Measurements from ENCODE around the gene SREK1. TPM values are rescaled to one million over a fixed set of nuclear protein-coding genes. Genes with fewer than 3 reads are reported as not detected.
A peak's percentile ranks its signal among the peaks of the same experiment; 100 is the strongest.
"Not testable (repeated sequence)": the region's sequence is repeated elsewhere in the genome, so short reads cannot be mapped to it uniquely, and the experiment has no call there.

SREK1 gene
- polyA plus RNA-seq, 2 of the 4 experiments (the other 2 are of a cell fraction), result 47.6 to 87.1 TPM

- H3K4me3 ChIP-seq, result no peak overlapping the region
- DNase-seq (ENCODE audit: low read depth in 1 of 2, low spot score in 1 of 2) (no peak), FAIRE-seq (no peak), ATAC-seq (peak in 1 of 2 experiments; percentile 30; a peak in 2 of 6 replicates)
- H3K9me3 ChIP-seq, result no peaks in the 10 kb centered on the region
- 87% methylated on average over 6 of the region's 6 CpGs for WGBS (ENCODE audit: missing lambda C conversion rate)
- TF ChIP-seq CBX8 (IDR thresholded peaks at IDR 0.05) (no peak), FOSL2 (IDR thresholded peaks at IDR 0.05) (no peak), FOSL2 (CRISPR knock-in tag; IDR thresholded peaks at IDR 0.05) (no peak), CEBPB (IDR thresholded peaks at IDR 0.05) (no peak), CHD2 (IDR thresholded peaks at IDR 0.05; ENCODE audit: low read length, partially characterized antibody) (no peak), RARB (CRISPR knock-in tag; IDR thresholded peaks at IDR 0.05) (no peak), HEYL (CRISPR knock-in tag; IDR thresholded peaks at IDR 0.05) (no peak), TP53 (CRISPR knock-in tag; IDR thresholded peaks at IDR 0.05) (no peak), CBX2 (IDR thresholded peaks at IDR 0.05; ENCODE audit: borderline replicate concordance, low read depth) (no peak), CHD4 (IDR thresholded peaks at IDR 0.05; ENCODE audit: borderline replicate concordance) (no peak), HOXA7 (CRISPR knock-in tag; IDR thresholded peaks at IDR 0.05) (no peak), NFE2L2 (conservative IDR thresholded peaks at IDR 0.05; ENCODE audit: low read length) (no peak), HES2 (IDR thresholded peaks at IDR 0.05) (no peak)
- TF ChIP-seq, protein P1, sequence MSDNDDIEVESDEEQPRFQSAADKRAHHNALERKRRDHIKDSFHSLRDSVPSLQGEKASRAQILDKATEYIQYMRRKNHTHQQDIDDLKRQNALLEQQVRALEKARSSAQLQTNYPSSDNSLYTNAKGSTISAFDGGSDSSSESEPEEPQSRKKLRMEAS (IDR thresholded peaks at IDR 0.05), result no peak
- TF ChIP-seq, protein P2, sequence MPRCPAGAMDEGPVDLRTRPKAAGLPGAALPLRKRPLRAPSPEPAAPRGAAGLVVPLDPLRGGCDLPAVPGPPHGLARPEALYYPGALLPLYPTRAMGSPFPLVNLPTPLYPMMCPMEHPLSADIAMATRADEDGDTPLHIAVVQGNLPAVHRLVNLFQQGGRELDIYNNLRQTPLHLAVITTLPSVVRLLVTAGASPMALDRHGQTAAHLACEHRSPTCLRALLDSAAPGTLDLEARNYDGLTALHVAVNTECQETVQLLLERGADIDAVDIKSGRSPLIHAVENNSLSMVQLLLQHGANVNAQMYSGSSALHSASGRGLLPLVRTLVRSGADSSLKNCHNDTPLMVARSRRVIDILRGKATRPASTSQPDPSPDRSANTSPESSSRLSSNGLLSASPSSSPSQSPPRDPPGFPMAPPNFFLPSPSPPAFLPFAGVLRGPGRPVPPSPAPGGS (IDR thresholded peaks at IDR 0.05), result no peak
- peaks cover 13% of the 10 kb centered on the region for H3K4me1 ChIP-seq
- H3K27ac ChIP-seq, result no peak overlapping the region
- no peak overlapping the region for H3K4me2 ChIP-seq
- ChIA-PET CTCF (interaction anchor here (1.1 kb wide), 1 partner anchor 96 kb away, joined by 3 read pairs; no protein-coding TSS in a partner anchor), POLR2A (no interaction called here)
Observed at GRCh38 chr5:66209794-66210193, 65.7 kb downstream of the SREK1 start.

DNA sequence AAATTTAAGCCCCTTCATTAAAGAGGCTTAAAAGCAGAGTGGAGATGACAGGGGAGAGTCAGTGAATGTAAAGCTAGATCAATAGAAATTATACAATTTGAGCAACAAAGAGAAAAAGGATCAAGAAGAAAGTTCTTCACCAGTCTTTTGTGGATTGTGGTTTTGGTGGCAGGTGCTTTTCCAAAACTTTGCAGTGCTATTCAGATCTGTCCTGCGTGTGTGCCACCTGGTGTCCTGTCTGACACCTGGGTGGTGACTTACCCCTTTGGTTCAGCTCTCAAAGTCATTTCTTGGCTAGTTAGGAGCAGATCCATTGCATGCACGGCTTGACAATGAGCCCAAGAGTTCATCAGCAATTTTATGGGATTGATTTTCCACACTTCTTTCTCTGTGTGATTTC, 69.4 kb downstream of the SREK1 start:
- H3K9me3 ChIP-seq, result no peaks in the 10 kb centered on the region
- peaks cover 11% of the 10 kb centered on the region for H3K4me1 ChIP-seq
- H3K27ac ChIP-seq, result no peak overlapping the region
- no peak for FAIRE-seq
- no peak overlapping the region for H3K4me3 ChIP-seq
- TF ChIP-seq ELK1 (IDR thresholded peaks at IDR 0.05; ENCODE audit: low read depth, low read length) (no peak), TFCP2L1 (CRISPR knock-in tag; IDR thresholded peaks at IDR 0.05) (no peak), CBX2 (IDR thresholded peaks at IDR 0.05; ENCODE audit: borderline replicate concordance, low read depth) (no peak), NPAS2 (CRISPR knock-in tag; IDR thresholded peaks at IDR 0.05; ENCODE audit: borderline replicate concordance) (no peak), MYC (IDR thresholded peaks at IDR 0.05; ENCODE audit: borderline replicate concordance, low read length) (no peak), PBX3 (IDR thresholded peaks at IDR 0.05) (no peak), RNF2 (IDR thresholded peaks at IDR 0.05; ENCODE audit: borderline replicate concordance, low read depth) (no peak), HEYL (CRISPR knock-in tag; IDR thresholded peaks at IDR 0.05) (no peak)
- WGBS (ENCODE audit: missing lambda C conversion rate), result 48% methylated on average over 2 of the region's 2 CpGs
- no peak for DNase-seq (ENCODE audit: low read depth in 1 of 2, low spot score in 1 of 2)
- no peak for ATAC-seq
- ChIA-PET CTCF (no interaction called here), POLR2A (no interaction called here)
- no peak overlapping the region for H3K4me2 ChIP-seq

- ChIA-PET POLR2A (no interaction called here), CTCF (no interaction called here)
- FAIRE-seq (no peak), ATAC-seq (no peak), DNase-seq (ENCODE audit: low read depth in 1 of 2, low spot score in 1 of 2) (no peak)
- TF ChIP-seq MYC (IDR thresholded peaks at IDR 0.05; ENCODE audit: borderline replicate concordance, low read length) (no peak), HOXA7 (CRISPR knock-in tag; IDR thresholded peaks at IDR 0.05) (no peak), FOSL2 (IDR thresholded peaks at IDR 0.05) (no peak), FOSL2 (CRISPR knock-in tag; IDR thresholded peaks at IDR 0.05) (no peak), ZNF302 (CRISPR knock-in tag; IDR thresholded peaks at IDR 0.05) (no peak), USF2 (IDR thresholded peaks at IDR 0.05) (no peak)
- TF ChIP-seq, protein P3, sequence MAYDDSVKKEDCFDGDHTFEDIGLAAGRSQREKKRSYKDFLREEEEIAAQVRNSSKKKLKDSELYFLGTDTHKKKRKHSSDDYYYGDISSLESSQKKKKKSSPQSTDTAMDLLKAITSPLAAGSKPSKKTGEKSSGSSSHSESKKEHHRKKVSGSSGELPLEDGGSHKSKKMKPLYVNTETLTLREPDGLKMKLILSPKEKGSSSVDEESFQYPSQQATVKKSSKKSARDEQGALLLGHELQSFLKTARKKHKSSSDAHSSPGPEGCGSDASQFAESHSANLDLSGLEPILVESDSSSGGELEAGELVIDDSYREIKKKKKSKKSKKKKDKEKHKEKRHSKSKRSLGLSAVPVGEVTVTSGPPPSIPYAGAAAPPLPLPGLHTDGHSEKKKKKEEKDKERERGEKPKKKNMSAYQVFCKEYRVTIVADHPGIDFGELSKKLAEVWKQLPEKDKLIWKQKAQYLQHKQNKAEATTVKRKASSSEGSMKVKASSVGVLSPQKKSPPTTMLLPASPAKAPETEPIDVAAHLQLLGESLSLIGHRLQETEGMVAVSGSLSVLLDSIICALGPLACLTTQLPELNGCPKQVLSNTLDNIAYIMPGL (CRISPR knock-in tag; IDR thresholded peaks at IDR 0.05; ENCODE audit: borderline replicate concordance), result no peak
- no peak overlapping the region for H3K27ac ChIP-seq
- no peaks in the 10 kb centered on the region for H3K9me3 ChIP-seq
- H3K4me3 ChIP-seq, result no peak overlapping the region
- 49% methylated on average over 5 of the region's 5 CpGs for WGBS (ENCODE audit: missing lambda C conversion rate)
- H3K4me1 ChIP-seq, result no peaks in the 10 kb centered on the region
- H3K4me2 ChIP-seq, result no peak overlapping the region
Observed at GRCh38 chr5:66222455-66222854, 78.4 kb downstream of the SREK1 start.

GRCh38 chr5:66222896-66223295, 78.8 kb downstream of the SREK1 start:
- H3K4me2 ChIP-seq; H3K4me3 ChIP-seq; POLR2A ChIA-PET; ATAC-seq; H3K27ac ChIP-seq; FAIRE-seq; H3K9me3 ChIP-seq; CTCF ChIA-PET; DNase-seq (ENCODE audit: low read depth in 1 of 2, low spot score in 1 of 2); H3K4me1 ChIP-seq: not testable (repeated sequence)
- WGBS (ENCODE audit: missing lambda C conversion rate), result 74% methylated on average over 4 of the region's 4 CpGs
